Measurements from ENCODE around the gene MNAT1.

The MNAT1 gene

DNA sequence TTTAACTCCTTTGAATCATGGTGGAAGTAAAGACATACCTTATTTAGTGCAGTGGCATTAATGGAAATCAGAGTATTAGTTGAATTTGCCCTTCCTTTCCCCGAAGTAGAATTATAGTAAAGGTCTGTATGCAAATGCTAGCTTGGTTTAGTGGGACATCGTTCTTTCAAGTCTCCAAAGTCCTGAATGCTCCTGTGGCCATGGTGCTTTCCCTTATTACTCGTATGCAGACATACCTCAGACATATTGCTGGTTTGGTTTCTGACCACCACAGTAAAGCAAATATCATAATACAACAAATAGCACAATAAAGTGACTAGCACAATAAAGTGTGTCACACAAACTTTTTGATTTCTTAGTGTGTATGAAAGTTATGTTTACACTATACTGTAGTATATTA is 52.3 kb downstream of the MNAT1 start:
- no peak overlapping the region for H3K4me3 ChIP-seq (ENCODE audit: low read length)
- no peak for DNase-seq (ENCODE audit: low read depth)
- TF ChIP-seq, protein P1, sequence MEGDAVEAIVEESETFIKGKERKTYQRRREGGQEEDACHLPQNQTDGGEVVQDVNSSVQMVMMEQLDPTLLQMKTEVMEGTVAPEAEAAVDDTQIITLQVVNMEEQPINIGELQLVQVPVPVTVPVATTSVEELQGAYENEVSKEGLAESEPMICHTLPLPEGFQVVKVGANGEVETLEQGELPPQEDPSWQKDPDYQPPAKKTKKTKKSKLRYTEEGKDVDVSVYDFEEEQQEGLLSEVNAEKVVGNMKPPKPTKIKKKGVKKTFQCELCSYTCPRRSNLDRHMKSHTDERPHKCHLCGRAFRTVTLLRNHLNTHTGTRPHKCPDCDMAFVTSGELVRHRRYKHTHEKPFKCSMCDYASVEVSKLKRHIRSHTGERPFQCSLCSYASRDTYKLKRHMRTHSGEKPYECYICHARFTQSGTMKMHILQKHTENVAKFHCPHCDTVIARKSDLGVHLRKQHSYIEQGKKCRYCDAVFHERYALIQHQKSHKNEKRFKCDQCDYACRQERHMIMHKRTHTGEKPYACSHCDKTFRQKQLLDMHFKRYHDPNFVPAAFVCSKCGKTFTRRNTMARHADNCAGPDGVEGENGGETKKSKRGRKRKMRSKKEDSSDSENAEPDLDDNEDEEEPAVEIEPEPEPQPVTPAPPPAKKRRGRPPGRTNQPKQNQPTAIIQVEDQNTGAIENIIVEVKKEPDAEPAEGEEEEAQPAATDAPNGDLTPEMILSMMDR (conservative IDR thresholded peaks at IDR 0.05; ENCODE audit: low read depth, low read length): no peak

DNA sequence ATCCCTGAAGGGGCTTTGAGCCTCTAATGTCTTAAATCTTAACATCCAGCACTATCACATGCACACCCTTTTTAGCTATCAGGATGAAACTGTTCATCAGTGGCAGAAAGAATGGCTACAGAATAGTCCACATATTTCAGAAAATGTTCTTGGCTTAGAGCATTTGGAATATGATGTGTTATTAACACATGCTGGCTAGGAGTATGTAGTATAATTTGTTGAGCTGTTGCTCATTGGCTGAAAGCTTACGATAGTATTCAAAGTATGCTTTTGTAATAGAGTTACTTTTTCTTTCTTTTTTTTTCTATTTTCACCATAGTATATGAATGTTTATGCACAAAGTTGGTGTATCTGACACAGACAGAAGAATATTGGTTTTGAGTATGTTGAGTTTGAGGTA is 55.1 kb downstream of the MNAT1 start:
- DNase-seq (ENCODE audit: low read depth): no peak
- TF ChIP-seq, protein P1 (conservative IDR thresholded peaks at IDR 0.05; ENCODE audit: low read depth, low read length): no peak
- H3K4me3 ChIP-seq (ENCODE audit: low read length): no peak overlapping the region

DNA sequence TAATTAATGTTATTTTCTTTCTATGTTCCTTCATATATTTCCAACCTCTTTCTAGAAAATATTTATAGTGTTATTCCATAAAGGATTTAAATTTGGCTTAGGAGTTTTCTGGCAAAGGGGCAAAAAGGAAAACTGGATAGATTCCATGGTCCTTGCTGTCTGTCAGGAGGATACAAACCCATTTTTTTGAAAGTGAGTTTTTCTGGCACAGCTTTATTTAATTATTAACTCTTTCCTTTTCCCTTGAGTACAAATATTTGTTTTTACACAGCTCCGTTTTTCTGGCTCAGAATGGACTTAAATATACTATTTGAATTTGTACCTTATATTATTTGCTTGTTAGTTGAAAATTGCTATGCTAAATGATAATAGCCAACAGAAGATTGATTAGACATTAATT is 56.3 kb downstream of the MNAT1 start:
- no peak for DNase-seq (ENCODE audit: low read depth)
- TF ChIP-seq, protein P1 (conservative IDR thresholded peaks at IDR 0.05; ENCODE audit: low read depth, low read length): no peak
- H3K4me3 ChIP-seq (ENCODE audit: low read length): no peak overlapping the region

GRCh38 chr14:60796434-60796833 is 61.9 kb downstream of the MNAT1 start:
- TF ChIP-seq, protein P1 (conservative IDR thresholded peaks at IDR 0.05; ENCODE audit: low read depth, low read length): no peak
- no peak for DNase-seq (ENCODE audit: low read depth)
- H3K4me3 ChIP-seq (ENCODE audit: low read length): no peak overlapping the region

GRCh38 chr14:60800409-60800808 is 65.8 kb downstream of the MNAT1 start:
- DNase-seq (ENCODE audit: low read depth): no peak
- TF ChIP-seq, protein P1 (conservative IDR thresholded peaks at IDR 0.05; ENCODE audit: low read depth, low read length): no peak
- no peak overlapping the region for H3K4me3 ChIP-seq (ENCODE audit: low read length)

DNA sequence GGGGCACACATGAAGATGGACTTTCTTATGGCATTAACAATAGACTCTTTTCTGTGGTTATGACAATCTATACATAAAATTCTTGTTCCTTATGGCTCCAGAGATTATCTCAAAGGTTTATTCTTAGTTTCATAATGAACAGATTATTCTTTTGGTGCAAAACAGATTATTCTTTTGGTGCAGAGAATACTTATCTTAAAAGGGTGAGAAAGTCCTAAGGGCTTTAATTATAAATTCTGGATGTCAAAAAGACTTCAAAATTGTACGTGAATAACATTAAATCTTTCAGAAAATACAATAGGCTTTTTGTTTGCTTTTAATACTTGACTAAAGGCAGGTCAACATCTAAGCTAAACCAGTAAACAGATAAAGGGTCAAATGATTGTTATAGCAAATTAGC is 69.3 kb downstream of the MNAT1 start:
- TF ChIP-seq, protein P1 (conservative IDR thresholded peaks at IDR 0.05; ENCODE audit: low read depth, low read length): no peak
- DNase-seq (ENCODE audit: low read depth): no peak
- H3K4me3 ChIP-seq (ENCODE audit: low read length): no peak overlapping the region

- no peak for DNase-seq (ENCODE audit: low read depth)
- no peak overlapping the region for H3K4me3 ChIP-seq (ENCODE audit: low read length)
- TF ChIP-seq, protein P1 (conservative IDR thresholded peaks at IDR 0.05; ENCODE audit: low read depth, low read length): no peak
Measured at GRCh38 chr14:60805841-60806430, 71.4 kb downstream of the MNAT1 start.

All from retinal pigment epithelial cell (primary cell).